DOHH2 (cell line): ENCODE results near the gene TARS3.

Source experiments
- H3F3A ChIP-seq: fragments of 200-600 bp; sonication (generic), shearing (Covaris generic); 2 replicates; pipeline ENCODE4 v1.6.0; 2016; ENCODE audit warnings: antibody characterized with exemption, mild to moderate bottlenecking; ENCODE audit not compliant: control insufficient read depth, insufficient read depth
- H3K27ac ChIP-seq: fragments of 200-600 bp; sonication (generic); 2 replicates; pipeline ENCODE4 v1.5.1; 2014; ENCODE audit warnings: low read depth, mild to moderate bottlenecking, low read length, moderate library complexity
- H3K27me3 ChIP-seq: fragments of 200-600 bp; sonication (generic); 2 replicates; pipeline ENCODE4 v1.6.1; 2014; ENCODE audit warnings: mild to moderate bottlenecking, low read length, mixed read lengths; ENCODE audit not compliant: control insufficient read depth
- H3K36me3 ChIP-seq: fragments of 200-600 bp; sonication (generic); 2 replicates; pipeline ENCODE4 v1.6.1; 2014; ENCODE audit warnings: mild to moderate bottlenecking, low read length, moderate library complexity, mixed read lengths; ENCODE audit not compliant: control insufficient read depth
- H3K4me1 ChIP-seq: fragments of 200-600 bp; sonication (generic); 2 replicates; pipeline ENCODE4 v1.6.1; 2014; ENCODE audit warnings: mild to moderate bottlenecking, low read length, mixed read lengths; ENCODE audit not compliant: control insufficient read depth
- H3K4me2 ChIP-seq: fragments of 200-600 bp; sonication (generic); 2 replicates; pipeline ENCODE4 v1.6.0; 2014; ENCODE audit warnings: mild to moderate bottlenecking, low read length, moderate library complexity
- H3K4me3 ChIP-seq: fragments of 200-600 bp; sonication (generic); 2 replicates; pipeline ENCODE4 v1.5.1; 2014; ENCODE audit warnings: mild to moderate bottlenecking, low read length, mixed read lengths
- H3K79me2 ChIP-seq: fragments of 200-600 bp; sonication (generic); 2 replicates; pipeline ENCODE4 v1.6.1; 2014; ENCODE audit warnings: mild to moderate bottlenecking, low read length, mixed read lengths; ENCODE audit not compliant: control insufficient read depth
- H3K9me2 ChIP-seq: fragments of 200-600 bp; sonication (generic); replicated peaks from 2 replicates; pipeline ENCODE4 v1.6.1; 2014; ENCODE audit warnings: mild to moderate bottlenecking, low read length, mixed read lengths; ENCODE audit not compliant: control insufficient read depth
- H3K9me3 ChIP-seq: fragments of 200-600 bp; sonication (generic); 2 replicates; pipeline ENCODE4 v1.6.1; 2014; ENCODE audit warnings: antibody characterized with exemption, low read length, mixed read lengths; ENCODE audit not compliant: control insufficient read depth, insufficient read depth
- H4K20me1 ChIP-seq: fragments of 200-600 bp; sonication (generic); 2 replicates; pipeline ENCODE4 v1.6.0; 2014; ENCODE audit warnings: low read depth, mild to moderate bottlenecking, antibody characterized with exemption, low read length, moderate library complexity; ENCODE audit not compliant: control insufficient read depth, insufficient read depth
- CTCF ChIP-seq: fragments of 200-600 bp; sonication (generic); IDR thresholded peaks from one replicate; pipeline ENCODE4 v1.5.1; 2014; ENCODE audit warnings: antibody characterized with exemption, mild to moderate bottlenecking, low read depth, low read length; ENCODE audit not compliant: poor library complexity, severe bottlenecking
- EZH2phosphoT487 ChIP-seq: fragments of 200-600 bp; sonication (generic); IDR thresholded peaks from 2 replicates; pipeline ENCODE4 v1.6.1; 2017; ENCODE audit warnings: borderline replicate concordance, mild to moderate bottlenecking, antibody characterized with exemption, low read length, moderate library complexity, mixed read lengths

The TARS3 gene

DNA sequence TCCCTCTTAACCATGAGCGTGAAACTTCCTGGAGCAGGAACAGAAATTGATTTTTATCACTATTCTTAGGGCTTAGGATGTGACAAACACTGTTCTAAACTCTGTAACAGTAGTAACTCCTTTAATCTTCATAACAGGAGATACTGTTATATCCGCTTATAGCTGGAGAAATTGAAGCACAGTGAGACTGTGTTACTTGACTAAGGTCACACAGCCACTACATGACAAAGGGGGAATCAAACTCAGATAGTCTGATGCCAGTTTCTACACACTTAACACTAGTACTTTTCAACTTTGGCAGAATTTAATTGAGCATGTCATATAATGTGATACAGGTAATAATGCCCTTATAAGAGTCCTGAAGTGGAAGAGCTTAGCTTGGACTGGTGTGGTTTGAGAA, 800 bp upstream of the TARS3 start:
- Histone ChIP-seq H3K9me3 (no peaks in the 10 kb centered on the region), H3K36me3 (peaks cover 18% of the 10 kb centered on the region), H3K27me3 (no peaks in the 10 kb centered on the region), H3K4me2 (no peak overlapping the region), H3K79me2 (no peaks in the 10 kb centered on the region), H3K4me3 (peak overlapping the region; percentile 25; the same call in 1 of the 2 replicates), H4K20me1 (no peaks in the 10 kb centered on the region), H3K27ac (no peak overlapping the region), H3F3A (peaks cover 9% of the 10 kb centered on the region), H3K9me2 (no peaks in the 10 kb centered on the region), H3K4me1 (peaks cover 15% of the 10 kb centered on the region)
- no peak for TF ChIP-seq CTCF
- no peak for TF ChIP-seq EZH2phosphoT487

DNA sequence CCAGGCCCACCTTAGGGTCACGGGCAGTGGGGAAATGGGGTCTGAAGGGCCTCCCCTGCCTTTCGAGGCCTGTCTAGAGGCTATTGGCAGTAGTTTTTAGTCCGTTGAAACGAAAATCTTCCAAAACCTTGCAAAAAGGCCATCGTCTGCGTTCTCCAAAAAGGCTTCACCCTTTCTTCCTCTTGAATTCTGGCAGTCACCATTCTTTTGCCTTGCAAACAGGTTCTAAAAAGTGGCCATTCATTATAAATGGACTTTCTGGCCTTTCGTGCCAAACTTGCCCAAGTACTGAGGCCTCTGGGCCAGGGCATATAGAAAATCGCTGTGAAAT, 367 bp upstream of the TARS3 start:
- Histone ChIP-seq H3K79me2 (no peaks in the 10 kb centered on the region), H3K27ac (no peak overlapping the region), H4K20me1 (no peaks in the 10 kb centered on the region), H3K4me3 (peak overlapping the region; percentile 25), H3K4me1 (peaks cover 15% of the 10 kb centered on the region), H3K36me3 (peaks cover 23% of the 10 kb centered on the region), H3K9me3 (no peaks in the 10 kb centered on the region), H3K9me2 (no peaks in the 10 kb centered on the region), H3F3A (peaks cover 9% of the 10 kb centered on the region), H3K27me3 (no peaks in the 10 kb centered on the region), H3K4me2 (peak overlapping the region; percentile 45)
- TF ChIP-seq EZH2phosphoT487 (no peak), CTCF (no peak)

DNA sequence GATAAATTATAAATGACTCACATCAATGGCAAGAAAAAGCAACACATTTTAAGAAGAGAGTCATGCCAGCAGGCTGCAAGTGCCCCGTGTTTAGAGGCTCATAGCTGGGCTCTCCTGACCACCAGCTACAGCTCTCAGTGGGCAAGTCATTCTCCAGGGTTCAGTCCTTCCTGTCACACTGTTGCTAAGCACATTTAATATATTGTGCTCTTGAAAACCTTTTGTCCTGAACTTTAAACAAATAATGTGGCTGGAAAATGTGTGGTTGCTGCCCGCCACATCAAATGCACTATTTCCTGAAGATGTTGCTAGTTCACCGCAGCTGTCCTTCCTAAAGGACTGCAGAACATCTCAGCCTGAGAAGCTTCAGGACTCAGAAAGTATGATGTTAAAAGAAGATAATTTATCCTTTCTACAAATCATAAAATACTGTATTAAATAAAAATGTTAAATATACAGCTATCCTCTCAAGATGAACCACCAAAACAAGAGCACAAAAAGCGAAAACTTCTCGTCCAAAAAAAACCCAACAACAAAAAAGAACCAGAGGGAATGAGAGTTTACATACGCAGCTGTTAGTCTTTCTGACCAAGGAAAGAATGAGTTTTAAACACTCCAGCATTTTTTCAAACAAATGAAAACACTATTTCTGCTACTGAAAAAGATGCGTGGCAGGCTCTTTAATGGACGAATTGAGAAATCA, 951 bp downstream of the TARS3 start:
- H3K36me3 ChIP-seq = peaks cover 30% of the 10 kb centered on the region
- H3K9me2 ChIP-seq = no peaks in the 10 kb centered on the region
- peak overlapping the region; percentile 70 for H3K4me2 ChIP-seq
- peak overlapping the region; percentile 5; the same call in 1 of the 2 replicates for H3K27ac ChIP-seq
- H3K9me3 ChIP-seq = no peaks in the 10 kb centered on the region
- no peaks in the 10 kb centered on the region for H3K27me3 ChIP-seq
- TF ChIP-seq CTCF = no peak
- TF ChIP-seq EZH2phosphoT487 = no peak
- peaks cover 15% of the 10 kb centered on the region for H3K4me1 ChIP-seq
- peak overlapping the region; percentile 81 for H3K4me3 ChIP-seq
- no peaks in the 10 kb centered on the region for H3K79me2 ChIP-seq
- no peaks in the 10 kb centered on the region for H4K20me1 ChIP-seq
- peaks cover 9% of the 10 kb centered on the region for H3F3A ChIP-seq
